Amygdala (tissue), 56 donors: ENCODE results near the gene ACOX3.
"Not testable (repeated sequence)": the region's sequence is repeated elsewhere in the genome, so short reads cannot be mapped to it uniquely, and the experiment has no call there.

Experiments
- DNase-seq, 56 donors: peaks; one replicate each; lab custom pipeline; 2025; lab: John Stamatoyannopoulos, UW

Gene ACOX3

DNA sequence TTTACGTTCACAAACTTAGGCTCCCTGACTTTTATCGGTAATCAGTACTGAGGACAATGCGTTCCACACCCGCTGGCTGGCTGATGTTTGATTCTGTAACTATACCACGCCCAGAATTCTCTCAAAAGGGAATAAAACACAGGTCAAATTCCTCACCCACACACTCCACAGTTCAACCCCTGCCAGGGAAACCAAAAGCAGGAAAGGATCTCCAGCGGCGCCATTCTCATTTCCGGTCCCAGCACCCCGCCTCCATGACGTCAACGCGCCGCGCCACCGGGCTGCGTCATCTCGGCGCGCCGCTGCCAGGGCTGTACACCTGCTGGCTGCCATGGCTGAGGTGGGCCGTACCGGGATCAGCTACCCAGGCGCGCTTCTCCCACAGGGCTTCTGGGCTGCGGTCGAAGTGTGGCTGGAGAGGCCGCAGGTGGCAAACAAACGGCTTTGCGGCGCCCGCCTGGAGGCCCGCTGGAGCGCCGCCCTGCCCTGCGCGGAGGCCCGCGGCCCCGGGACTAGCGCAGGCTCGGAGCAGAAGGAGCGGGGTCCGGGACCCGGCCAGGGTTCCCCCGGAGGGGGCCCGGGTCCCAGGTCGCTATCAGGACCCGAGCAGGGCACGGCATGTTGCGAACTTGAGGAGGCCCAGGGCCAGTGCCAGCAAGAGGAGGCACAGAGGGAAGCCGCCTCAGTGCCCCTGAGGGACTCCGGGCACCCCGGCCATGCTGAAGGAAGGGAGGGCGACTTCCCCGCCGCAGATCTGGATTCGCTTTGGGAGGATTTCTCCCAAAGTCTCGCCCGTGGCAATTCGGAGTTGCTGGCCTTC is at the start of gene ACOX3, which contains the start of gene TRMT44:
Gene ACOX3, minus strand, starts transcription at position 232 of the 820 bp plus-strand sequence. CDS start 24,202 bp downstream, outside the sequence.
Gene TRMT44, plus strand, starts transcription at position 286 of the 820 bp plus-strand sequence. Its CDS starts 46 bp downstream, at position 332.
- DNase-seq, result peak; percentile 28 to 94 (median 82)

DNA sequence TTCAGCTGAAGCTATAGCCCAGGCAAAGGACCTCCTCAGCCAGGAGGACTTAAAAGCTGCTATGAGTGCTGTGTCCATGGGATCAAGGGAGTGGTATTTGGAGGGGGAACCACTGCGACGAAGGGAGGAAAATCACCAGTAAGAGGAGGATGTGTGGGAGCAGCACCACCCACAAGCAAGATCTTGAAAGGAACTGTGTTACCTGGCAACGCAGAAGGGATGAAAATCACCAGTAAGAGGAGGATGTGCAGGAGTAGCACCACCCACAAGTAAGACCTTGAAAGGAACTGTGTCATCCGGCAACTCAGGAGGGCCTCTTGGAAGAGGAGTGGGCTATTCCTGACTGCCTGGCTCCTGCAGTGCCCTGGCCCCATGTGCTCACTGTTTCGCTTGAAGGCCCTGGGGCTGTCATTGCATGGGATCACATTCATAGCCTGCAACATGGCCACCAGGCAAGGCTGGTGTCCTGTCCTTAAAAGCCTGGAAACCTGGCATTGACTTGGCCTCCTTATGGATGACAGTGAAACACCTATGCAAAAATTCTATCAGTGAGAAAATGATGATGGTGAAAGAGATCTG is 48.4 kb upstream of the ACOX3 start:
- peak in 8 of 56 donors; percentile 15 to 53 (median 26) for DNase-seq

DNA sequence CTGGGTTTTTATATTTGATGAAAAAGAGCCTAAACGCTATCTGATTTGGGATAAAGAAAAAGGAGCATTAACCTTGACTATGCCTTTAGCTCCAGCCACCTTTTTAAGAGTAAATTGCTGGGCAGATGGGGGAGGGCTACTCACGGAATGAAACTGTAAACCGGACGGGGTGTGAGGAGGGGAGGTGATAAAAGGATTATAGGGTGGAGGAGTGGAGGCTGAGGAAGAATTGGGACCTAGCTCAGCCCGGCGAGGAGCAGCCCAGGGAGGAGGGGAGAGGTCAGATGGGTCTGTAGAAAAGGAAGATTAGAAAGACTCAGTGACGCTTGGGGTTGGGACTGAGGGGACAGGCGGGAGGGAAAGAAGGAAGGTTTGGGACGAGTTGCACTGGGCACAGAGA is 46.1 kb upstream of the ACOX3 start:
- not testable (repeated sequence) for DNase-seq

DNA sequence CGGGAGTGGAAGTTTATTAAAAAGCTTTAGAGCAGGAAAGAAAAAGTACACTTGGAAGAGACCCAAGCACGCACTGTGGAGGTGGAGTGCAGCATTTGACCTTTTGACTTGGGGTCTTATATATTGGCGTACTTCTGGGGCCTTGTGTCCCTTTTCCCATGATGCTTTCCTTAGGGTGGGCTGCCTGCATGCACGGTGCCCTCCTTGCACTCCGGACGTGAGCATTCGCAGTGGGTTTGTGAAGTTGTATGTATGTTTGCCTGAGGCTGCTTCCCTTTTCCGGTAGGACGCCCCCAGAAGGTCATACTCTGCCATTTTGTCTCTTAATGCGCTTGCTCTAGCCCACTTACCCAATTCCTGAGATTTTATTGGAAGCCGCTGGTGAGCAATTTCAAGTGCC is 39.7 kb upstream of the ACOX3 start:
- DNase-seq, result no peak

DNA sequence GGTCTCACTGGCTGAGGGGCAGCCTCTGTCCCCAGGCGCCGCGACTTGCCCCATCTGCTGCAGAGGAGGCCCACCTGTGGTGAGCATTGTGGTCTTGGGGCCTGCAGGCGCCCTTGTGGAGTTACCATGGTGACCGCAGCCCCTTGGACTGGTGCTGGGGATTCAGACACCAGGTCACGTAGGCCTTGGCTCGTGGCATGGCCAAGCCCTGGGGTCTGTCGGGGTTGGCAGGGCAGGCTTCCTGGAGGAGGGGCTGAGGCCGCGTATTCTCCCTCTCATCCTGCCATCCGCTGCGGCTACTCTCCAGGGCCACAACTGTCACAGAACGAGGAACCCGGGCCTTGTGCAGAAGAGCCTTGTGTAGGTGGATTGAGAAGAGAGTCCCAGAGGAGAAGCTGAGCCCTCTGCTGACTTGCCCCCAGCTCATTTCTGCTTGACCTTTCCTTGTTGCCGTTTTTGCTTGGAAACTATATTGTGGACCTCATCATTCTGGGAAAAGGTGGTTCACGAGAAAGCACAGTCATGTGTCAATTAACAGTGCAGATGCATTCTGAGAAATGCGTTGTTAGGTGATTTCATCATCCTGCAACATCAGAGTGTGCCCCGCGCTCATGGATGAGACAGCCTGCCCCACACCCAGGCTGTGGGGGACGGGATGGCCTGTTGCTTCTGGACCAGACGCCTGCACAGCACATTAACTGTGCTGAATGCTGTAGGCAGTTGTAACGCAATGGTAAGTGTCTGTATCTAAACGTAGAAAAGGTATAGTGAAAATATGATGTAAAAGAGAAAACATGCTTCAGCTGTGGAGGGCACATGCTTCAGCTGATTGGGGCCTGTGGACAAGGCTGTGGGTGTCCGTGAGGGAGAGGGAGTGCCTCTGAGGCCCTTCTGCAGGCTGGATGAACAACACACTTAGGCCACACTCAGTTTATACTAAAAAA is 38.5 kb upstream of the ACOX3 start:
- peak in 2 of 56 donors; percentile 10 to 14 for DNase-seq

DNA sequence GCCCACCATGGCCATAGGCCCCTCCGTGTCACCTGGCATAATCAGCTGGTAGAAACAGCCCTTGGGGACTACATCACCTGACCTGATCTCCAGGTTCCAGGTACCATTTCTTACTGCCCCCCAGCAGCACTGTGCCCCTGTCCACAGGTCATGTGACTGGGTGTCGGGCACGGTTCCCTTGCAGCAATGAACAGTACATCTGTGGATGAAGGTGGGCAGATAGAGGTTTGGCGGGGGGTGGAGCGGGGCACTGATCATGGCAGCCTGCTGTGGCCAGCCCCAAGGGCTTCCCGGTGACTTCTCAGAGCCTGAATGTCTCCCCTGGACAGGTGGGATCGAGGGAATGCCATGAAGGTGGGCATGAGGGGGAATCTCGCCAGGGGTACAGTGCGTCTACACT is 37.8 kb upstream of the ACOX3 start:
- DNase-seq, result no peak

DNA sequence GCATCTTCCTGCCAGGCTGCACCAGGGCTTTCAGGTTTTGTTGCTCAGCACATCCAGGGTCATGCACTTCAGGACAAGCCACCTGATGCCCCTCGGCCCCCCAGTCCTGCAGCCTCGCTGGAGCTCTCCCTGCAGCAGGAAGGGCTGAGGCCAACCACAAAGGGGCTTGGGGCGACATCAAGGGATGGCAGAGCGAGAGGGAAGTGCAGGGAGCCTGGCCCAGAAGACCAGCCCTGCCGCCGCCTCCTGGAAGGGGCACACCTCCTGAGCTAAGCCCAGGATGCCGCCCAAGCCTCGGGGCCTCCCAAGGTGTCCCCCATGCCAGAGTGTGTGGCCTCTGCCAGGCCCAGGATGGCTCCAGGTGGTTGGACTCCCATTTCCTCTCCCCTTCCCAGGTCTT is 37.2 kb upstream of the ACOX3 start:
- DNase-seq, result no peak

DNA sequence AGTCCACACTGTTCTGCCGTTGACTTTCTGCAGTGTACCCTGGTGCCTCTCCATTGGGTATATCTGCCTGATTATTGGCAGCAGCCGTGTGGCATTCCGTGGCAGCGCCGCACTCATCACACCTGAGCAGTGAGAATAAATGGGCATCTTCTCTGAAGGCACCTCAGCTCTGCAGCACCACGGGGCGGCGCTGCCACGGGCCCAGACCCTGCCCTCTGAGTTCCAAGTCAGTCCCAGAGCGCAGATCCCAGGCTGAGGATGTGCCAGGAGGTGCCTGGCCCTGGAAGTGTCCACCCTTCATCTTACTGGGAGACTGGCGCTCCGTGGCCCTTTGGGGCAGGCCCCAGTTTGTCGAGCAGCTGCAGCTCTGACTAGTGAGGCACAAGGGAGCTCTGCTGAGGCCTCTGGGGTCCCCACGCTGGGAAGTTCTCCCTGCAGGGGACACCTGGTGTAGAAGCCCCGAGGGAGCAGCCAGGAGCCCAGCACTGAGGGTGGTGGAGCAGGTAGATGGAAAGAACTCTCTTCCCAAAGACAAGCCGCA is 36.6 kb upstream of the ACOX3 start:
- DNase-seq, result no peak

DNA sequence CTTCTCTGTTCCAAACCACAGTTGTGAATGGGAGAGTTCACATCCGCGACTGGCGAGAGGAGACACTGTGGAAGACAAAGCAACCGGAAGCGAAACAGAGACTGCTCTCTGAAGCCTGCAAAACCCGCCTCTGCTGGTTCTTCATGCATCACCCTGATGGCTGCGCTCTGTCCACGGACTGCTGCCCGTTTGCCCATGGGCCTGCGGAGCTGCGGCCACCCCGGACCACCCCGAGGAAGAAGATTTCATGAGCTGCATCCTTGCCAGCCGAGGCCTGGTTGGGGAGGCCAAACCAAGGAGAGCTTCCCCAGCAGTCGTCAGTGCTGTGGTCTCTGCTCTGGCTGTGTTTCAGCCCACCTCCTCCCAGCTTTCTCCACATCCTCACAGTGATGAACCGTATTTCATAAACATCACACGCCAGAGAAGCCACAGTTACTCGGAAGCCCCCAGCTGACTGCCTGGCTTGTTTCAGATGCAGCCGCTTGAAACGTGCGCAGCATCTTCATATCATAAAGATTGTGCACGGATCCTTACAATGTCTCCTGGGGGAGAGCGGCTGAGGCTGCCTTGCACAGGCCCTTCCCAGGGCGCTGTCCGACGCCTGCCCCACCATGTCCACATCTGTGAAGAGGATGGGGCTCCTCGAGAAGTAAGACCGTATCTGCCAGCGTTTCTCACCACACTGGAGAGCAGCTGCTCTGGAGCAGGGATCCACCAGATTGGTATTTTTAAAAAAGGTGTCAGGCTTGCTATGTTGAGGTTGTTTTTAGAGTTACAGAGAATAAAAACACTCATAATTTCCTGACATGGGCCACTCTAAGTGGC is 35.4 kb upstream of the ACOX3 start:
- no peak for DNase-seq

DNA sequence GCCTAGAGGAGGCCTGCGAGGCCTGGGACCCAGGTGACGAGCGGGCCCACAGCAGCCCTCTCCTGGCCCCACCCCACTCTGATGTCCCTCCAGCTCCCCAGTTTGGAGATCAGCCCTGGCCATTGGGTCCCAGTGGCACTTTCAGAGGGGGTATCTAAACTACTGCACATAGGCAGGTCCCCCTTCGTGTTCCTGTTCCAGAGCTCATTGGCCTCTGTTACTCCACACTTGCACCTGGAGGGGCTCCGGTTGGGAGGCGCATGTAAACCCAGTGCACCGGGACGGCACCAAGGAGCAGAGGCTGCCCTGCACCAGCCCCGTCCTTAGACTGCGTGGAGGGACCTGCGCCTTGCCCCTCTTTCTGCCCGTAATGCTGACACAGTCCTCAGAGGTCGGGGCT is 34.3 kb upstream of the ACOX3 start:
- DNase-seq, result no peak

DNA sequence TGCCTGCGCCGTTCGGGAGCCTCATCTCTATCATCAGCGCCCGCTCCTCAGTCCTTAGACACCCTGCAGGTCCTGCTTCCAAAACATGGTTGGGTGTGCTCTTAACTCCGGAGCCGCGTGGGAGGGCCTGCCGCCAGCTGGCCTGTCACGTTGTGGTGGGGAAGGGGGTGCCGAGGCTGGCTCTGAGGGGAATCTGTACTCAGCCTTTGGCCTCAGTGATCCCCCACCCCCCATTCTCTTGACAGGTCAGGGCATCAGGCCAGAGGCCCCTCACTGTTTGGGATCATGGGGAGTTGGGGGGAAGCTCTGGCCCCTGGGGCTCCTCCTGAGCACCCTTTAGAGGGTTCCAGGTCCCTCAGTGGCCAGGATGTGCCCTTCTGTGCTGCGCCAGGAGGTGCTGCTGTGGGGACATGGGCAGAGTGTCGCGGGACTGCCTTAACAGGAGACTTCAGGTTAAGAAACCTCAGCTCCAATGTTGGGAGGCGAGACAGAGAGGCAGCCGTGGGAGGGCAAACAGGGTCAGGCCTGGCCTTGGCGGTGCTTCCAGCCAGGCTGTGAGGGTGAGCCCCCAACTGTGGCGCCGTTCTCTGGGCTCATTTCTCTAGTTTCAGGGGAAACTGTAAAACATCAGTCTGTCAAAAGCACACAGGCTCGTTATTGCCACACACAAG is 33.5 kb upstream of the ACOX3 start:
- DNase-seq, result no peak

DNA sequence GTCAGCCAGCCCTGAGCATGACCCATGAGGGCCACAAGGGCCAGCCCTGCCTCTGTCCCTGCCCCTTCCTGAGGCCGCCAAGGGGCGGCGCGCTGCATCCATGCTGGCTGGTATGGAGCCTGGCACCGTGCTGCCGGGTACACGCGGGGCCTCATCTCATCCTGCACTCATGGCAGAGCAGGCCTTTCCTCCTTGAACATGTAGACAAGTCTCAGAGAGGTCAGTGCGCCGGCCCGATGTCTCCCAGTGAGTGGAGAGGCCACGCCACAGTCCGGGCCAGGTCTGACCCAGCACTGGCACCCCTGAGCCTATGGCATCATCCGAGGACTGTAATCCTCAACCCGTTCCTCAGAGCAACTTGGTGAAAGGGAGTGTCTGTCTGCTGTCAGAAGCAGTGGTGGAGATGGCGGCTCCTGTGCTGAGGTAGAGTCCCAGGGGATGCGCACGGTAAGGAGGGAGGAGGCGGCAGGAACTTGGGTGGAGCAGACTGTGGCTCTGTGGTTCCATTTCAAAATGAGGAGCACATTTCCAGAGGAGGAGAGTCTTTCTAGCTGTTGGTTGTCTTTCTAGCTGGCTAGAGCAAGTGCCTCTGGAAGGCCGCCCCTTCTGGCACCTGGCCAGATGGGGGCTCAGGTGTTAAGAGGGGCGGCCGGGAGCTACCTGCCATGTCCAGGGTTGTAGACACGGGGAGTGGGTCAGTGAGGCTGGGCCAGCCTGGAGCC is 32.8 kb upstream of the ACOX3 start:
- no peak for DNase-seq

DNA sequence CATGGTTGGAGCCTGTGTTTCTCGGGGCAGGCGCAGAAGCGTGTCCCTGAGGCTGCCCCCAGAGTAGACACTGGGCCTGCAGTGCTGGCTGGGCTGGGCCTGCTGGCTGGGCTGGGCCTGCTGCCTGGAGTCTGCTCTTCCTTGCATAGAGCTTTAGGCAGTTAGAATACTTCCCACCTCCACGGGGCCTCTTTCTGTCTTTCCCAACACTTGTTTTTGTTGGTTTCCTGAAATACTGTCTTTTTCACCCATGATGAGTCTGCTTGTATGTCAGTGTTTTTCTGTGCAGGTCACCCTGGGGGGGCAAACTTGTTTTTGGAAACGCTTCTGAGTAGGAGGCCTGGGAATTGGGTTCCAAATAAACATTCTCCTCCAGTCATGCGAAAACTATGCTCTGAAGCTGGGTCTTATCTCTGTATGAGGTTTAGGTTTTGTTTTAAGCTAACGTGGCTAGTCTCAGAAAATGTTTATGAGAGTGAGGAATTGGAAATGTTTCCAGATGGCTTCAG is 32.2 kb upstream of the ACOX3 start:
- DNase-seq, result peak in 2 of 56 donors; percentile 8 to 19

DNA sequence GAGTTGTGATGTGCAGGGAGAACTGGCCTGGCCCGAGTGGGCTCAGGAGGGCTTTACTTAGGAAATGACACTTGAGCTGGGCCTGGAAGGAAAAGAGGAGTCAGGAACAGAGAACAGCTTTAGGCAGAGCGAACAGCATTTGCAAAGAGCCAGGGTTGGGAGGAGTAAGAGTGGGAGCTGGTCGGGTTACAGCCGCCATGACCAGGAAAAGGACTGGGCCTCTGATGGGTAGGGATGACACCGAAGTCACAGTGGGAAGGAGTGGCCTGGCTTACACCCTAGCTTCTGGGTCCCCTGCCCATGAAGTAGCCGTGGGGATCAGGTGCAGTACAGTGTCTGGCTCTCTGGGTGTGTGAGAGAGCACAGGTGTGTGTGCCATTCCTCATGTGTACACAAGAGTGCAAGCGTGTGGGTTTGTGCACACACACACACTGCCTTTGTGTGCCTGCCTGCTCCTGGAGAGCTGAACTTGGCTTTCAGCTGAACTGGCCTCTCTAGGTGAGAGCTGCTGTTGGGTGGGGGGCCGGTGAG is 31.7 kb upstream of the ACOX3 start:
- DNase-seq, result no peak

DNA sequence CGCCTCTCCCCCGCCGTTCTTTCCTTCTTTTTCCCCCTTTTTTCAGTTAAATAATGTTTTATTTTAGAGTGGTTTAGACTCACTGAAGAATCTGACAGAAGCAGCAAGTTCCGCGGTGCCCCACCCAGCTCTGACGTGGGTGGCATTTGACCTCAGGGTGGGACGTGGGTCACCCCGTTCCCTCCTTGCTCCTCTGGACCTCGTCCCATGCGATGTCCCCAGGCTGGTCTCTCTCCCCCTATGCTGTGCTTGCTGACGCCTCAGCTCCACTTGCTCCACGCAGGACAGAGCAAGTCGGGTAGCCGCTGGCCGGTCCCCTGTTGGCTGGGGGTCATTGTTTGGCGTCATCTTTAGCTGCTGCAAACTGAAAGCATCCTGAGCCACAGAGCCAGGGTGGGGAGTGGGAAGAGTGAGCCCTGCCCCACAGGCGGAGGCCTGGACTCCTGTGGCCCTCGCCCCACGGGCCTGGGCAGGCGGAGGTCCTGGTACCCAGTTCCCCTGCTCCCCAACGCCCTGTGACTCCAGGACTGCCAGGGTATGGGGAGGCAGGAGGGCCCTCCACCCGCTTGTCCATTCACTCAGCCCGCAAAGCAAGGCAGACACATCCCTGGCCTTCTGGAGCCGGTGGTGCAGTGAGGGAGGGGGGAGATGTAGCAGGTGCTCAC is 30.8 kb upstream of the ACOX3 start:
- DNase-seq, result no peak

DNA sequence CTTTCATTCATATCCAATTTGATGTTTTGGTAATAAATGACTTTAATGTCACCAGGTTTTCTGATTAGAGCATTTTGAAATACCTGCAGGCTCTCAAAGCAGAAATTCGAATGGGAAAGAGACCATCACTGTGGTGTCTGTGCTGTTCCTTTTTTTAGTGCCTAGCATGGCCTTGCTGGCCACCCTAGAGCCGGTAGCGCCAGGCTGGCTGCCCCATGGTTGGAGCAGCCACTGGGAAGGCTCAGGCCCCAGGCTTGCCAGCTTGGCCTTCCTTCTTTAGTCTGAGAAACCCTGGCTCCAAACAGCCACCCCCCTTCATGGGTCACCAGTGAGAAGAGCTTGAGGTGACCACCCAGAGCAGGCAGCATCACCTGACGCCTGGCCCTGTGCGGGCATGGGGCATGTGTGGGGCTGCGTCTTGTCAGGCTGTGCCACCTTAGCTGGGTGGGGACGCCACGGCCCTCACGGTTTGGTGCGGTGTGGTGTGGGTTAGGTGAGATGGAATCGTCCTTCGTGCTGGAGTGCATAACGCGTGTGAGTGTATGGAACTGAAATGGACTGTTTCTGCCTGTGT is 30.0 kb upstream of the ACOX3 start:
- DNase-seq, result no peak

DNA sequence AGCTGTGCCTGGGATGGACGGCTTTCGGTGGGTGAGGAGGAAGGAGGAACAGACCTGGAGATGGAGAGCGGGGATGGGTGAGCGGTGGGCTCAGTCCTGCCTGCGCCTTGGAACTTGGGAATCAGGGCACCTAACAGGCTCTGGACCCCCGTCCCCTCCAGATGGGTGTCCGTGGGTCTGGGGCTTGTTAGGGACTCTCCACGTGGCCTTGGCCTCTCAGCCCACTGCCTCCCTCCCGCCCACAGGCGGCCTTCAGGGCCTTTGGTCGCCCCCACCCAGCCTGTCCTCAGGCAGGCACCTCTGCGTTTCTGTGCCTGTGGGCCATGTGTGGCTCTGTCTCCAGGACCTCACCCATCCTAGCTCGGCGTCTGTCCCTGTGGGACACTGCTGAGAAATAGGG is 29.0 kb upstream of the ACOX3 start:
- no peak for DNase-seq
